RWPE2 (cell line): Measurements from ENCODE around the gene CALY.

Experiments used
- ATAC-seq: fragments of 200-7000 bp; cut with Tn5 transposase; 3 replicates; pipeline ENCODE4 v1.9.1; 2021; ENCODE audit warnings: low read depth
- DNase-seq: peaks from one replicate; pipeline ENCODE4 v3.0.0-alpha.2; 2020; ENCODE audit warnings: low spot score
- H3K27ac ChIP-seq: fragments of 450-650 bp; 2 replicates; pipeline ENCODE4 v1.5.1; 2017; ENCODE audit warnings: mild to moderate bottlenecking; ENCODE audit not compliant: poor library complexity, severe bottlenecking
- H3K27me3 ChIP-seq: fragments of 250-450 bp; sonication (Bioruptor Pico); 2 replicates; pipeline ENCODE4 v1.5.1; 2021; ENCODE audit warnings: mild to moderate bottlenecking, moderate library complexity; ENCODE audit not compliant: insufficient read depth, poor library complexity, severe bottlenecking
- H3K36me3 ChIP-seq: fragments of 250-450 bp; sonication (Bioruptor Pico); 2 replicates; pipeline ENCODE4 v1.5.1; 2020; ENCODE audit warnings: low read depth, mild to moderate bottlenecking, moderate library complexity
- H3K4me1 ChIP-seq: fragments of 250-450 bp; sonication (Bioruptor Pico); 2 replicates; pipeline ENCODE4 v1.5.1; 2021; ENCODE audit warnings: mild to moderate bottlenecking, moderate library complexity; ENCODE audit not compliant: insufficient read depth, poor library complexity, severe bottlenecking
- H3K4me3 ChIP-seq: fragments of 250-450 bp; sonication (Bioruptor Pico); 2 replicates; pipeline ENCODE4 v1.5.1; 2021; ENCODE audit warnings: mild to moderate bottlenecking, moderate library complexity; ENCODE audit not compliant: severe bottlenecking
- H3K9me3 ChIP-seq: fragments of 250-450 bp; sonication (Bioruptor Pico); 2 replicates; pipeline ENCODE4 v1.5.1; 2021; ENCODE audit warnings: mild to moderate bottlenecking, moderate library complexity; ENCODE audit not compliant: severe bottlenecking
- CTCF ChIP-seq: fragments of 450-650 bp; IDR thresholded peaks from one replicate; pipeline ENCODE4 v1.5.1; 2017; ENCODE audit warnings: mild to moderate bottlenecking, moderate library complexity; ENCODE audit not compliant: poor library complexity, severe bottlenecking

CALY gene

GRCh38 chr10:133332936-133333699, 3.6 kb downstream of the CALY start:
- H3K36me3 ChIP-seq: no peaks in the 10 kb centered on the region
- no peak for TF ChIP-seq CTCF
- H3K4me1 ChIP-seq: no peaks in the 10 kb centered on the region
- H3K27me3 ChIP-seq: peaks cover 62% of the 10 kb centered on the region
- H3K4me3 ChIP-seq: no peak overlapping the region
- DNase-seq (no peak), ATAC-seq (no peak)
- H3K27ac ChIP-seq: no peak overlapping the region
- H3K9me3 ChIP-seq: no peaks in the 10 kb centered on the region

GRCh38 chr10:133329491-133330202, 7.0 kb downstream of the CALY start:
- Histone ChIP-seq H3K27ac (no peak overlapping the region), H3K27me3 (peaks cover 64% of the 10 kb centered on the region), H3K36me3 (no peaks in the 10 kb centered on the region), H3K4me1 (no peaks in the 10 kb centered on the region), H3K9me3 (no peaks in the 10 kb centered on the region), H3K4me3 (no peak overlapping the region)
- peak; percentile 78 for DNase-seq
- TF ChIP-seq CTCF: peak; percentile 97
- ATAC-seq: peak; percentile 84

GRCh38 chr10:133328358-133329343, 8.0 kb downstream of the CALY start:
- H3K9me3 ChIP-seq: no peaks in the 10 kb centered on the region
- H3K4me3 ChIP-seq: no peak overlapping the region
- TF ChIP-seq CTCF: no peak
- peak; percentile 55 for DNase-seq
- peaks cover 62% of the 10 kb centered on the region for H3K27me3 ChIP-seq
- H3K27ac ChIP-seq: no peak overlapping the region
- ATAC-seq: no peak
- H3K4me1 ChIP-seq: no peaks in the 10 kb centered on the region
- H3K36me3 ChIP-seq: no peaks in the 10 kb centered on the region

- H3K27ac ChIP-seq: no peak overlapping the region
- H3K27me3 ChIP-seq: peaks cover 60% of the 10 kb centered on the region
- DNase-seq (peak; percentile 43), ATAC-seq (no peak)
- no peak overlapping the region for H3K4me3 ChIP-seq
- no peaks in the 10 kb centered on the region for H3K4me1 ChIP-seq
- no peak for TF ChIP-seq CTCF
- no peaks in the 10 kb centered on the region for H3K9me3 ChIP-seq
- no peaks in the 10 kb centered on the region for H3K36me3 ChIP-seq
Measured at GRCh38 chr10:133327651-133328357, 8.9 kb downstream of the CALY start.
